H9 (cell line): ENCODE data around the gene HNMT. TPM values are rescaled to one million over a fixed set of nuclear protein-coding genes. Genes with fewer than 3 reads are reported as not detected.

ENCODE experiments used
- DNase-seq: peaks from one replicate; pipeline ENCODE4 v3.0.0-alpha.2; 2017
- H2AFZ ChIP-seq: one replicate; pipeline ENCODE4 v1.6.1; 2013; ENCODE audit warnings: mild to moderate bottlenecking, low read length, control low read depth, moderate library complexity
- H2AK5ac ChIP-seq: 2 replicates; pipeline ENCODE4 v1.6.1; 2013; ENCODE audit warnings: low read length, control low read depth, mixed read lengths; ENCODE audit not compliant: insufficient read length
- H2BK120ac ChIP-seq: one replicate; pipeline ENCODE4 v1.6.1; 2013; ENCODE audit warnings: low read depth, mild to moderate bottlenecking, low read length, control low read depth, inconsistent platforms; ENCODE audit not compliant: poor library complexity, severe bottlenecking
- H2BK12ac ChIP-seq: 2 replicates; pipeline ENCODE4 v1.6.1; 2013; ENCODE audit warnings: low read length, control low read depth, mixed read lengths, low read depth; ENCODE audit not compliant: insufficient read length
- H2BK15ac ChIP-seq: 2 replicates; pipeline ENCODE4 v1.6.1; 2013; ENCODE audit warnings: low read depth, low read length, control low read depth
- H2BK20ac ChIP-seq: one replicate; pipeline ENCODE4 v1.6.1; 2013; ENCODE audit warnings: low read depth, mild to moderate bottlenecking, low read length, control low read depth, inconsistent platforms; ENCODE audit not compliant: poor library complexity, severe bottlenecking
- H2BK5ac ChIP-seq: 2 replicates; pipeline ENCODE4 v1.6.1; 2013; ENCODE audit warnings: low read length, control low read depth, mixed read lengths; ENCODE audit not compliant: insufficient read length
- H3K14ac ChIP-seq: 2 replicates; pipeline ENCODE4 v1.6.1; 2013; ENCODE audit warnings: low read length, control low read depth; ENCODE audit not compliant: insufficient read depth
- H3K18ac ChIP-seq: 2 replicates; pipeline ENCODE4 v1.6.1; 2013; ENCODE audit warnings: low read depth, mild to moderate bottlenecking, mixed read lengths, low read length, control low read depth; ENCODE audit not compliant: insufficient read length
- H3K23ac ChIP-seq: 2 replicates; pipeline ENCODE4 v1.6.1; 2013; ENCODE audit warnings: low read length, control low read depth, mixed read lengths, low read depth; ENCODE audit not compliant: insufficient read length
- H3K23me2 ChIP-seq: 2 replicates; pipeline ENCODE4 v1.6.1; 2013; ENCODE audit warnings: low read depth, mild to moderate bottlenecking, mixed read lengths, low read length, control low read depth; ENCODE audit not compliant: insufficient read length, poor library complexity, severe bottlenecking
- H3K27ac ChIP-seq: 2 replicates; pipeline ENCODE4 v1.5.1; 2013; ENCODE audit warnings: low read length, control low read depth, mixed read lengths, low read depth; ENCODE audit not compliant: insufficient read length
- H3K27me3 ChIP-seq: 2 replicates; pipeline ENCODE4 v1.6.1; 2013; ENCODE audit warnings: low read length, control low read depth, inconsistent platforms; ENCODE audit not compliant: insufficient read depth
- H3K4ac ChIP-seq: 2 replicates; pipeline ENCODE4 v1.6.1; 2013; ENCODE audit warnings: low read depth, mild to moderate bottlenecking, control low read depth, inconsistent platforms, low read length, moderate library complexity
- H3K4me1 ChIP-seq: 2 replicates; pipeline ENCODE4 v1.6.1; 2013; ENCODE audit warnings: low read length, control low read depth, inconsistent platforms; ENCODE audit not compliant: insufficient read depth
- H3K4me2 ChIP-seq: 2 replicates; pipeline ENCODE4 v1.6.1; 2013; ENCODE audit warnings: low read length, control low read depth, mixed read lengths; ENCODE audit not compliant: insufficient read length, insufficient read depth
- H3K56ac ChIP-seq: 2 replicates; pipeline ENCODE4 v1.6.1; 2013; ENCODE audit warnings: low read depth, mild to moderate bottlenecking, mixed read lengths, low read length, control low read depth; ENCODE audit not compliant: insufficient read length
- H3K79me1 ChIP-seq: 2 replicates; pipeline ENCODE4 v1.6.1; 2013; ENCODE audit warnings: low read depth, mild to moderate bottlenecking, moderate library complexity, low read length, control low read depth, inconsistent platforms; ENCODE audit not compliant: insufficient read depth, poor library complexity, severe bottlenecking
- H3K79me2 ChIP-seq: 2 replicates; pipeline ENCODE4 v1.6.1; 2013; ENCODE audit warnings: low read length, control low read depth, inconsistent platforms; ENCODE audit not compliant: insufficient read depth
- H3K9ac ChIP-seq: 2 replicates; pipeline ENCODE4 v1.6.1; 2013; ENCODE audit warnings: low read length, control low read depth, mixed read lengths; ENCODE audit not compliant: insufficient read length; ENCODE audit errors: extremely low read depth
- H3K9me3 ChIP-seq: one replicate; pipeline ENCODE4 v1.6.1; 2013; ENCODE audit warnings: low read depth, low read length, inconsistent platforms; ENCODE audit not compliant: control insufficient read depth
- H3T11ph ChIP-seq: one replicate; pipeline ENCODE4 v1.6.1; 2013; ENCODE audit warnings: mild to moderate bottlenecking, low read length, control low read depth, inconsistent platforms
- H4K20me1 ChIP-seq: one replicate; pipeline ENCODE4 v1.6.1; 2013; ENCODE audit not compliant: control insufficient read depth, insufficient read length, insufficient read depth
- H4K5ac ChIP-seq: 2 replicates; pipeline ENCODE4 v1.6.1; 2013; ENCODE audit warnings: low read depth, mild to moderate bottlenecking, mixed read lengths, low read length, control low read depth; ENCODE audit not compliant: insufficient read length
- H4K8ac ChIP-seq: replicated peaks from 2 replicates; pipeline ENCODE4 v1.6.1; 2013; ENCODE audit warnings: low read length, control low read depth, mixed read lengths, low read depth; ENCODE audit not compliant: insufficient read length
- H4K91ac ChIP-seq: 2 replicates; pipeline ENCODE4 v1.6.1; 2013; ENCODE audit warnings: low read depth, mild to moderate bottlenecking, moderate library complexity, mixed read lengths, low read length, control low read depth; ENCODE audit not compliant: insufficient read length
- H3K27ac Mint-ChIP-seq, 3 experiments: 2 replicates in 2 of 3; 3 replicates in 1 of 3; pipeline ENCODE4 v1.8.0; 2020 to 2021; ENCODE audit warnings: mixed read lengths in 3 of 3, mild to moderate bottlenecking in 1 of 3, moderate library complexity in 1 of 3
- H3K27me3 Mint-ChIP-seq: 2 replicates; pipeline ENCODE4 v1.8.0; 2021; ENCODE audit warnings: low read depth, mild to moderate bottlenecking, moderate library complexity, mixed read lengths
- H3K36me3 Mint-ChIP-seq, 3 experiments: 2 replicates in 2 of 3; 3 replicates in 1 of 3; pipeline ENCODE4 v1.8.0; 2020 to 2021; ENCODE audit warnings: low read depth in 3 of 3, mixed read lengths in 3 of 3; ENCODE audit not compliant: insufficient read depth in 1 of 3
- H3K4me1 Mint-ChIP-seq, 2 experiments: 2 replicates each; pipeline ENCODE4 v1.8.0; 2020; ENCODE audit warnings: mixed read lengths in 2 of 2
- H3K4me3 Mint-ChIP-seq, 2 experiments: 2 replicates in 1 of 2; 3 replicates in 1 of 2; pipeline ENCODE4 v1.8.0; 2020 to 2021; ENCODE audit warnings: mild to moderate bottlenecking in 2 of 2, mixed read lengths in 2 of 2, moderate library complexity in 1 of 2
- H3K9me3 Mint-ChIP-seq, 2 experiments: 2 replicates in 1 of 2; 3 replicates in 1 of 2; pipeline ENCODE4 v1.8.0; 2020; ENCODE audit warnings: mild to moderate bottlenecking in 2 of 2, mixed read lengths in 2 of 2, moderate library complexity in 1 of 2
- WGBS: extraction: QIAGEN DNeasy Blood & Tissue Kit; methylation state at CpG from one replicate; pipeline ENCODE4 v1.1.7; 2013; ENCODE audit warnings: missing lambda C conversion rate, low lambda C conversion rate, mixed read lengths; ENCODE audit not compliant: insufficient read length; ENCODE audit errors: extremely low coverage; 5-methylcytosine and 5-hydroxymethylcytosine counted together
- total RNA-seq: library from RNA; stranded (reverse); gene quantifications from 2 replicates; pipeline ENCODE4 v1.2.1, GENCODE V29; 2021
- TF ChIP-seq, protein P1 (sequence below): fragments of 200-600 bp; sonication (generic); conservative IDR thresholded peaks from 3 replicates; pipeline ENCODE4 v1.8.0; 2021; ENCODE audit warnings: antibody characterized with exemption, mild to moderate bottlenecking

HNMT gene
- total RNA-seq, 1 experiment from 2014 or later = 1.3 TPM

DNA sequence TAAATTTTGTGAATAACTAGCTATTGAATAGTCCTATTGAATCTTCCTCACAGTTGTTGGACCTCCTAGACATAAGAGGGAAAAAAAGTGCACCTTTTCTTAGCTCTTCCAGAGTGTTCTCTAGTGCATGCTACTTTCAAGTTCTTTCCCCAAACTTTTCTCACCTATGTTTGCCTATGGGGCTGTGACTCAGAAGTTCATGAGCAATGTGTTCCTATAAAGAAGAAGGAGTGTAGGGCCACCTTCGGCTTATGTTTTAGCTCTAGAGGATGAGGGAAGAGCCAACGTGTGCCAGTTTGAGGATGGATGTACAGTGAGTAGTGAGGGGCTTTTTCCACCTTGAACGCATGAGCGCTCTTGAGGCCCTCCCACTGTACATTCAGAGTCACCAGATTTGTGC is 27.0 kb upstream of the HNMT start:
- Histone ChIP-seq H4K8ac (no peak overlapping the region), H2AFZ (no peak overlapping the region), H2BK5ac (no peak overlapping the region), H3T11ph (no peak overlapping the region), H3K9ac (no peak overlapping the region), H3K79me2 (no peaks in the 10 kb centered on the region), H3K23ac (no peak overlapping the region), H3K18ac (no peak overlapping the region), H2AK5ac (no peak overlapping the region), H4K20me1 (no peaks in the 10 kb centered on the region), H2BK15ac (no peak overlapping the region), H2BK20ac (no peak overlapping the region), H3K4ac (no peak overlapping the region), H3K79me1 (no peaks in the 10 kb centered on the region), H3K56ac (no peak overlapping the region), H3K9me3 (no peaks in the 10 kb centered on the region), H2BK120ac (no peak overlapping the region), H3K4me1 (no peaks in the 10 kb centered on the region), H3K23me2 (no peaks in the 10 kb centered on the region), H3K27me3 (no peaks in the 10 kb centered on the region), H4K5ac (no peak overlapping the region), H2BK12ac (no peak overlapping the region), H3K4me2 (no peak overlapping the region), H3K27ac (no peak overlapping the region), H3K14ac (no peak overlapping the region), H4K91ac (no peak overlapping the region)
- Mint-ChIP-seq H3K36me3 (no peaks in the 10 kb centered on the region), H3K9me3 (no peaks in the 10 kb centered on the region), H3K27me3 (0 out of 2 replicates have a peak, but pooled peaks cover 1% of the 10 kb centered on the region), H3K27ac (no peak overlapping the region), H3K4me1 (peaks cover 0 to 4% of the 10 kb centered on the region in 2 experiments; a peak in 1 of 4 replicates), H3K4me3 (no peak overlapping the region)
- no peak for DNase-seq
- no CpG with 5 or more reads among the region's 4 CpGs for WGBS
- TF ChIP-seq, protein P1, sequence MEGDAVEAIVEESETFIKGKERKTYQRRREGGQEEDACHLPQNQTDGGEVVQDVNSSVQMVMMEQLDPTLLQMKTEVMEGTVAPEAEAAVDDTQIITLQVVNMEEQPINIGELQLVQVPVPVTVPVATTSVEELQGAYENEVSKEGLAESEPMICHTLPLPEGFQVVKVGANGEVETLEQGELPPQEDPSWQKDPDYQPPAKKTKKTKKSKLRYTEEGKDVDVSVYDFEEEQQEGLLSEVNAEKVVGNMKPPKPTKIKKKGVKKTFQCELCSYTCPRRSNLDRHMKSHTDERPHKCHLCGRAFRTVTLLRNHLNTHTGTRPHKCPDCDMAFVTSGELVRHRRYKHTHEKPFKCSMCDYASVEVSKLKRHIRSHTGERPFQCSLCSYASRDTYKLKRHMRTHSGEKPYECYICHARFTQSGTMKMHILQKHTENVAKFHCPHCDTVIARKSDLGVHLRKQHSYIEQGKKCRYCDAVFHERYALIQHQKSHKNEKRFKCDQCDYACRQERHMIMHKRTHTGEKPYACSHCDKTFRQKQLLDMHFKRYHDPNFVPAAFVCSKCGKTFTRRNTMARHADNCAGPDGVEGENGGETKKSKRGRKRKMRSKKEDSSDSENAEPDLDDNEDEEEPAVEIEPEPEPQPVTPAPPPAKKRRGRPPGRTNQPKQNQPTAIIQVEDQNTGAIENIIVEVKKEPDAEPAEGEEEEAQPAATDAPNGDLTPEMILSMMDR = no peak
